ENCODE measurements around the gene ANXA1. TPM values are rescaled to one million over a fixed set of nuclear protein-coding genes. Genes with fewer than 3 reads are reported as not detected.
A peak's percentile ranks its signal among the peaks of the same experiment; 100 is the strongest.

ANXA1 gene
- total RNA-seq, 1 donor from 2014 or later, result 237 TPM

DNA sequence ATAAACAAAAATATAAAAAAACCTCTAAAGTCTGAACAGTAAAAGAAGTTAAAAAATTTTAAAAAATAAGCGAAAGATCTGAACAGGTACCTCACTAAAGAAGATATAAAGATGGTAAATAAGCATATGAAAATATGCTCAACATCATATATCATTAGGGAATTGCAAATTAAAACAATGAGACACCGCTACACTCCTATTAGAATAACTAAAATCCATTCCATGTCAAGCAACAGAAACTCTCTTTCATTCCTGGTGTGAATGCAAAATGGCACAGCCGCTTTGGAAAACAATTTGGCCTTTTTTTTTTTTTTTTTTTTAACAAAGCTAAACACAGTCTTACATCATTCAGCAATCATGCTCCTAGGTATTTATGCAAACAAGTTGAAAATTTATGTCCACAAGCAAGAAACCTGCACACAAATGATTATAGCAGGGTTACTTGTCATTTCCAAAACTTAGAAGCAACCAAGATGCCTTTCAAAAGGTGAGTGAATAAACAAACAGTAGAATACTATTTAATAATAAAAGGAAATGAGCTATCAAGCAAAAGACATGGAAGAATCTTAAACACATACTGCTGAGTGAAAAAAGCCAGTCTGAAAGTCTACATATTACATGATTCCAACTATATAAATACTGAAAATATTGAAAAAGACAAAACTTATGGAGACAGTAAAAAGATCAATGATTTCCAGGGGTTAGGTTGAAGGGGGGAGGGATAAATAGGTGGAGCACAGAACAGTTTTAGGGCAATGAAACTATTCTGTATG lies 22.1 kb downstream of the ANXA1 start:
- Mint-ChIP-seq H3K9me3 (ENCODE audit: unreplicated experiment) (no peaks in the 10 kb centered on the region), H3K27ac (ENCODE audit: unreplicated experiment) (no peak overlapping the region), H3K4me3 (ENCODE audit: unreplicated experiment) (no peak overlapping the region), H3K36me3 (ENCODE audit: unreplicated experiment) (peaks cover 7% of the 10 kb centered on the region), H3K27me3 (ENCODE audit: unreplicated experiment) (no peaks in the 10 kb centered on the region), H3K4me1 (ENCODE audit: unreplicated experiment) (peaks cover 9% of the 10 kb centered on the region)
- TF ChIP-seq, protein P1, sequence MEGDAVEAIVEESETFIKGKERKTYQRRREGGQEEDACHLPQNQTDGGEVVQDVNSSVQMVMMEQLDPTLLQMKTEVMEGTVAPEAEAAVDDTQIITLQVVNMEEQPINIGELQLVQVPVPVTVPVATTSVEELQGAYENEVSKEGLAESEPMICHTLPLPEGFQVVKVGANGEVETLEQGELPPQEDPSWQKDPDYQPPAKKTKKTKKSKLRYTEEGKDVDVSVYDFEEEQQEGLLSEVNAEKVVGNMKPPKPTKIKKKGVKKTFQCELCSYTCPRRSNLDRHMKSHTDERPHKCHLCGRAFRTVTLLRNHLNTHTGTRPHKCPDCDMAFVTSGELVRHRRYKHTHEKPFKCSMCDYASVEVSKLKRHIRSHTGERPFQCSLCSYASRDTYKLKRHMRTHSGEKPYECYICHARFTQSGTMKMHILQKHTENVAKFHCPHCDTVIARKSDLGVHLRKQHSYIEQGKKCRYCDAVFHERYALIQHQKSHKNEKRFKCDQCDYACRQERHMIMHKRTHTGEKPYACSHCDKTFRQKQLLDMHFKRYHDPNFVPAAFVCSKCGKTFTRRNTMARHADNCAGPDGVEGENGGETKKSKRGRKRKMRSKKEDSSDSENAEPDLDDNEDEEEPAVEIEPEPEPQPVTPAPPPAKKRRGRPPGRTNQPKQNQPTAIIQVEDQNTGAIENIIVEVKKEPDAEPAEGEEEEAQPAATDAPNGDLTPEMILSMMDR (IDR thresholded peaks at IDR 0.05), result no peak
- no peak for DNase-seq (ENCODE audit: extremely low spot score, unreplicated experiment)

- peaks cover 12% of the 10 kb centered on the region for H3K4me1 Mint-ChIP-seq (ENCODE audit: unreplicated experiment)
- TF ChIP-seq, protein P1 (IDR thresholded peaks at IDR 0.05), result no peak
- H3K4me3 Mint-ChIP-seq (ENCODE audit: unreplicated experiment), result no peak overlapping the region
- peaks cover 6% of the 10 kb centered on the region for H3K36me3 Mint-ChIP-seq (ENCODE audit: unreplicated experiment)
- H3K27me3 Mint-ChIP-seq (ENCODE audit: unreplicated experiment), result no peaks in the 10 kb centered on the region
- H3K9me3 Mint-ChIP-seq (ENCODE audit: unreplicated experiment), result no peaks in the 10 kb centered on the region
- no peak overlapping the region for H3K27ac Mint-ChIP-seq (ENCODE audit: unreplicated experiment)
- DNase-seq (ENCODE audit: extremely low spot score, unreplicated experiment), result no peak
These were observed 22.8 kb downstream of the ANXA1 start for GRCh38 chr9:73174330-73174980.

DNA sequence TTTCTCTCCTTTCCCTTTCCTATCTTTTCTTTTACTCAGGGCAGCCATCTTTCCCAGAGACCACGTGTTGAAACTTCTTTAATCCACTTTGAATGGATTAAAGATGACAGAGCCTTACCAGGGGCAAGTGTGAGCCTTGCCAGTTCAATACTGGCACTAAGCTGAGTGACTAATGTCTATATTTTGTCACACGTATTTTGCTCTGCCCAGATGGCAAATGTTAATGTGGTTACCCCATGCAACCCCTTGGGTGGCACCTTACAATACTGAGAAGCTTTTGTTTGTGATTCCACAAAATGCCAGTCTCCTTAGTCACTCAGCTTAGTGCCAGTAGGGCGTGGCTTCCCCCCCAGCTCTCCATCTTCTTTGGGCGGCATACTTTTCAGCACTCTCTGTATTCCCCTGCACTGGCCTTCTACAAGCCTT lies 24.8 kb downstream of the ANXA1 start:
- no peaks in the 10 kb centered on the region for H3K27me3 Mint-ChIP-seq (ENCODE audit: unreplicated experiment)
- peaks cover 26% of the 10 kb centered on the region for H3K4me1 Mint-ChIP-seq (ENCODE audit: unreplicated experiment)
- peak overlapping the region; percentile 74 for H3K27ac Mint-ChIP-seq (ENCODE audit: unreplicated experiment)
- peaks cover 2% of the 10 kb centered on the region for H3K36me3 Mint-ChIP-seq (ENCODE audit: unreplicated experiment)
- no peaks in the 10 kb centered on the region for H3K9me3 Mint-ChIP-seq (ENCODE audit: unreplicated experiment)
- DNase-seq (ENCODE audit: extremely low spot score, unreplicated experiment), result no peak
- TF ChIP-seq, protein P1 (IDR thresholded peaks at IDR 0.05), result no peak
- H3K4me3 Mint-ChIP-seq (ENCODE audit: unreplicated experiment), result no peak overlapping the region

GRCh38 chr9:73178044-73178443 lies 26.4 kb downstream of the ANXA1 start:
- no peak for DNase-seq (ENCODE audit: extremely low spot score, unreplicated experiment)
- Mint-ChIP-seq H3K27ac (ENCODE audit: unreplicated experiment) (no peak overlapping the region), H3K27me3 (ENCODE audit: unreplicated experiment) (no peaks in the 10 kb centered on the region), H3K9me3 (ENCODE audit: unreplicated experiment) (no peaks in the 10 kb centered on the region), H3K4me1 (ENCODE audit: unreplicated experiment) (peaks cover 27% of the 10 kb centered on the region), H3K4me3 (ENCODE audit: unreplicated experiment) (no peak overlapping the region), H3K36me3 (ENCODE audit: unreplicated experiment) (no peaks in the 10 kb centered on the region)
- TF ChIP-seq, protein P1 (IDR thresholded peaks at IDR 0.05), result no peak

DNA sequence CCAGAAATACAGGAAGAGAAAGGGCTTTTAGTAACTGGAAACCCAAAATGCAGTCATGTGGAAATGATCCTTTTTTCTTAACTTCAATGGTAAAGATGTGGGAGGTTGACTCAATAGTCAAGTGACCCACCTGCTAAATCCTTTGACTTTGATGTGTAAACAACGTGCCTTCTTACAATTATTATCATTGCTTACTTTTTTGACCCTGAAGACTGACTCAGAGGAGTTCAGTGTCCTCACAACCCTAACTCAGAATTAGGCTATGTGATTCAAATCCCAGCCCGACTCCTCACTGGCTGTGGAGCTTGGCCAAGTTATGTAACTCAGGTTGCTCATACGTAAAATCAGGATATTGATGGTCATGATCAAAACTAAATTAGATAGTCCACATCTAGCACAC lies 27.9 kb downstream of the ANXA1 start:
- H3K27me3 Mint-ChIP-seq (ENCODE audit: unreplicated experiment), result no peaks in the 10 kb centered on the region
- TF ChIP-seq, protein P1 (IDR thresholded peaks at IDR 0.05), result no peak
- H3K4me3 Mint-ChIP-seq (ENCODE audit: unreplicated experiment), result no peak overlapping the region
- no peaks in the 10 kb centered on the region for H3K36me3 Mint-ChIP-seq (ENCODE audit: unreplicated experiment)
- H3K9me3 Mint-ChIP-seq (ENCODE audit: unreplicated experiment), result no peaks in the 10 kb centered on the region
- no peak for DNase-seq (ENCODE audit: extremely low spot score, unreplicated experiment)
- peaks cover 27% of the 10 kb centered on the region for H3K4me1 Mint-ChIP-seq (ENCODE audit: unreplicated experiment)
- H3K27ac Mint-ChIP-seq (ENCODE audit: unreplicated experiment), result peak overlapping the region; percentile 40

Measured in osteocyte (in vitro differentiated cells).